Gastroesophageal sphincter (tissue), 3 donors: ENCODE measurements around the gene NEDD4L.

Experiments used
- EP300 ChIP-seq: sonication (generic); formaldehyde crosslinking; IDR thresholded peaks from one replicate; pipeline ENCODE4 v1.6.1; 2017; ENCODE audit warnings: antibody characterized with exemption, mild to moderate bottlenecking
- POLR2A ChIP-seq, 2 donors: fragments of 450-650 bp; IDR thresholded peaks; one replicate each; pipeline ENCODE4 v1.6.1; 2017; ENCODE audit warnings: antibody characterized with exemption in 2 of 2, mild to moderate bottlenecking in 2 of 2, moderate library complexity in 1 of 2
- POLR2AphosphoS5 ChIP-seq: sonication (generic); formaldehyde crosslinking; IDR thresholded peaks from one replicate; pipeline ENCODE4 v1.6.1; 2017; ENCODE audit warnings: antibody characterized with exemption
- TF ChIP-seq, protein P1 (sequence below), 4 experiments: fragments of 200-600 bp in 2 of 4; fragments of 450-650 bp in 2 of 4; sonication (generic) in 1 of 4; IDR thresholded peaks; one replicate each; pipeline ENCODE4 v1.5.1; 2017 to 2019; ENCODE audit warnings: antibody characterized with exemption in 4 of 4, mild to moderate bottlenecking in 2 of 4, moderate library complexity in 2 of 4

DNA sequence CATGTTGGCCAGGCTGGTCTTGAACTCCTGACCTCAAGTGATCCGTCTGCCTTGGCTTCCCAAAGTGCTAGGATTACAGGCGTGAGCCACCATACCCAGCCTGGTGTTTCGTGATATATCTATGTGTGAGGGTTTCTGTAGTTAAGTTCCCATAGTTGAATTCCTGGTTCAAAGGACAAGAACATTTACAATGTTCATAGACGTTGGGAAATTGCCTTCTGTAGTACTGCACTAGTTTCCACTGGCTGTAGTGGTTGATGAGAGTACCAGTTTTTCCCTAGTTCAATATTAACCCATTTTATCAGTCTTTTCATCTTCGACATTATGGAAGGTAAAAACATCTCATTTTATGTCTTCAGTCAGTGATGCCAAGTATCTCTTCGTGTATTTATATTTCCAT, 171.0 kb downstream of the NEDD4L start:
- TF ChIP-seq, protein P1, sequence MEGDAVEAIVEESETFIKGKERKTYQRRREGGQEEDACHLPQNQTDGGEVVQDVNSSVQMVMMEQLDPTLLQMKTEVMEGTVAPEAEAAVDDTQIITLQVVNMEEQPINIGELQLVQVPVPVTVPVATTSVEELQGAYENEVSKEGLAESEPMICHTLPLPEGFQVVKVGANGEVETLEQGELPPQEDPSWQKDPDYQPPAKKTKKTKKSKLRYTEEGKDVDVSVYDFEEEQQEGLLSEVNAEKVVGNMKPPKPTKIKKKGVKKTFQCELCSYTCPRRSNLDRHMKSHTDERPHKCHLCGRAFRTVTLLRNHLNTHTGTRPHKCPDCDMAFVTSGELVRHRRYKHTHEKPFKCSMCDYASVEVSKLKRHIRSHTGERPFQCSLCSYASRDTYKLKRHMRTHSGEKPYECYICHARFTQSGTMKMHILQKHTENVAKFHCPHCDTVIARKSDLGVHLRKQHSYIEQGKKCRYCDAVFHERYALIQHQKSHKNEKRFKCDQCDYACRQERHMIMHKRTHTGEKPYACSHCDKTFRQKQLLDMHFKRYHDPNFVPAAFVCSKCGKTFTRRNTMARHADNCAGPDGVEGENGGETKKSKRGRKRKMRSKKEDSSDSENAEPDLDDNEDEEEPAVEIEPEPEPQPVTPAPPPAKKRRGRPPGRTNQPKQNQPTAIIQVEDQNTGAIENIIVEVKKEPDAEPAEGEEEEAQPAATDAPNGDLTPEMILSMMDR (IDR thresholded peaks at IDR 0.05), result no peak
- TF ChIP-seq POLR2A (IDR thresholded peaks at IDR 0.05), result no peak
- no peak for TF ChIP-seq EP300
- no peak for TF ChIP-seq POLR2AphosphoS5
